Endothelial cell (in vitro differentiated cells): ENCODE results near the gene RAPGEF5. TPM values are rescaled to one million over a fixed set of nuclear protein-coding genes. Genes with fewer than 3 reads are reported as not detected.
A peak's percentile ranks its signal among the peaks of the same experiment; 100 is the strongest.
"Not testable (repeated sequence)": the region's sequence is repeated elsewhere in the genome, so short reads cannot be mapped to it uniquely, and the experiment has no call there.

Source experiments
- DNase-seq: peaks from one replicate; pipeline ENCODE4 v3.0.0; 2021; ENCODE audit warnings: low spot score
- H3K27ac Mint-ChIP-seq: one replicate; pipeline ENCODE4 v1.8.0; 2021; ENCODE audit warnings: mixed read lengths, inconsistent platforms; ENCODE audit not compliant: unreplicated experiment
- H3K27me3 Mint-ChIP-seq: one replicate; pipeline ENCODE4 v1.8.0; 2021; ENCODE audit warnings: mild to moderate bottlenecking, moderate library complexity, mixed read lengths, inconsistent platforms; ENCODE audit not compliant: unreplicated experiment
- H3K36me3 Mint-ChIP-seq: one replicate; pipeline ENCODE4 v1.8.0; 2021; ENCODE audit warnings: mild to moderate bottlenecking, low read depth, mixed read lengths, inconsistent platforms; ENCODE audit not compliant: unreplicated experiment
- H3K4me1 Mint-ChIP-seq: one replicate; pipeline ENCODE4 v1.8.0; 2021; ENCODE audit warnings: mild to moderate bottlenecking, mixed read lengths, inconsistent platforms; ENCODE audit not compliant: unreplicated experiment
- H3K4me3 Mint-ChIP-seq: one replicate; pipeline ENCODE4 v1.8.0; 2021; ENCODE audit warnings: mild to moderate bottlenecking, mixed read lengths, inconsistent platforms; ENCODE audit not compliant: unreplicated experiment
- H3K9me3 Mint-ChIP-seq: one replicate; pipeline ENCODE4 v1.8.0; 2021; ENCODE audit warnings: mixed read lengths, inconsistent platforms; ENCODE audit not compliant: unreplicated experiment
- total RNA-seq: library from RNA; stranded (reverse); fragmentation: NEBNext Ultra II Directional; extraction: Animal tissue kit (Norgen Biotek cat#: 25700); gene quantifications from one replicate; pipeline ENCODE4 v1.2.1, GENCODE V29; 2021; ENCODE audit not compliant: unreplicated experiment
- TF ChIP-seq, protein P1 (sequence below): fragments of 200-600 bp; sonication (generic); IDR thresholded peaks from one replicate; pipeline ENCODE4 v1.5.0; 2021; ENCODE audit warnings: antibody characterized with exemption; ENCODE audit not compliant: unreplicated experiment

RAPGEF5 gene
- total RNA-seq, 1 donor from 2014 or later, result 135 TPM

DNA sequence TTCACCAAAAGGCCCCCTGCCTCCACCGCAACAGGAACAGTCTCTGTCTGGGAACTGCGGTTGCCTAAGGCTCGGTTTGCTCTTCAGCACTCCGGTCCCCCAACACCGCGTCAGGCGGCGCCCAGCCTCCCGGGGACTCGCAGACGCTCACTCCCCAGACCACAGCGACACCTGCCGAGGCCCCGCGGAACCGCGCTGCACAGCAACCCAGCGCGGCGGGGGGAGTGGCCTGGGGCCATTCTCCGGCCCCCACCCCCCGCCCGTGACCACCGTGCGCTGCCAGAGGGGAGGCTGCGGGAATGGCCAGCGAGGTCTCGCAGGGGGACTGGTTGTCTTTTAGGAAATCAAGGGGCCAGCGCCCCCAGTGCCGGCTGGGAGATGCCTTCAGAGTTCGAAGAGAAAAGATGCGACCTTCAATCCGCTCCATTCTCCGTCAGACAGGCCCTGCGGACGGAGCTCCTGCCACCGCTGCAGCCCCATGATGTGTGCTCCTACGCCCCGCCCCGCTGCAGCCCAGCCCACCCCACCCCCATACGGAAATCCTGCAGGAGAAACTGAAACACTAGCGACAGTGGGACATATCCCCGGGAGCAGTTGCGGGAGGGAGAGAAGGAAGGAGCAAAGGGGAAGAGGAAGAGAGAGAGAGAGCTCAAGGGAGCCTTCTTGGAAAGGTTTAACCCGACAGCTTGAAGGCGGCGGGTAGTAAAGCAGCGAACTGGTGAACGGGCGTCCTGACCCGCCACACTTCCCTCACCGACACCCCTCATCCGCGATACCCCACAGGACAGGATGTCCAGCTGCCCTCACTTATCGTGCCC lies 273.9 kb downstream of the RAPGEF5 start:
- H3K9me3 Mint-ChIP-seq, result no peaks in the 10 kb centered on the region
- H3K27ac Mint-ChIP-seq, result peak overlapping the region; percentile 87
- peaks cover 9% of the 10 kb centered on the region for H3K27me3 Mint-ChIP-seq
- peaks cover 10% of the 10 kb centered on the region for H3K4me1 Mint-ChIP-seq
- peak; percentile 99 for DNase-seq
- TF ChIP-seq, protein P1, sequence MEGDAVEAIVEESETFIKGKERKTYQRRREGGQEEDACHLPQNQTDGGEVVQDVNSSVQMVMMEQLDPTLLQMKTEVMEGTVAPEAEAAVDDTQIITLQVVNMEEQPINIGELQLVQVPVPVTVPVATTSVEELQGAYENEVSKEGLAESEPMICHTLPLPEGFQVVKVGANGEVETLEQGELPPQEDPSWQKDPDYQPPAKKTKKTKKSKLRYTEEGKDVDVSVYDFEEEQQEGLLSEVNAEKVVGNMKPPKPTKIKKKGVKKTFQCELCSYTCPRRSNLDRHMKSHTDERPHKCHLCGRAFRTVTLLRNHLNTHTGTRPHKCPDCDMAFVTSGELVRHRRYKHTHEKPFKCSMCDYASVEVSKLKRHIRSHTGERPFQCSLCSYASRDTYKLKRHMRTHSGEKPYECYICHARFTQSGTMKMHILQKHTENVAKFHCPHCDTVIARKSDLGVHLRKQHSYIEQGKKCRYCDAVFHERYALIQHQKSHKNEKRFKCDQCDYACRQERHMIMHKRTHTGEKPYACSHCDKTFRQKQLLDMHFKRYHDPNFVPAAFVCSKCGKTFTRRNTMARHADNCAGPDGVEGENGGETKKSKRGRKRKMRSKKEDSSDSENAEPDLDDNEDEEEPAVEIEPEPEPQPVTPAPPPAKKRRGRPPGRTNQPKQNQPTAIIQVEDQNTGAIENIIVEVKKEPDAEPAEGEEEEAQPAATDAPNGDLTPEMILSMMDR, result peak; percentile 92
- peak overlapping the region; percentile 89 for H3K4me3 Mint-ChIP-seq
- H3K36me3 Mint-ChIP-seq, result peaks cover 5% of the 10 kb centered on the region

DNA sequence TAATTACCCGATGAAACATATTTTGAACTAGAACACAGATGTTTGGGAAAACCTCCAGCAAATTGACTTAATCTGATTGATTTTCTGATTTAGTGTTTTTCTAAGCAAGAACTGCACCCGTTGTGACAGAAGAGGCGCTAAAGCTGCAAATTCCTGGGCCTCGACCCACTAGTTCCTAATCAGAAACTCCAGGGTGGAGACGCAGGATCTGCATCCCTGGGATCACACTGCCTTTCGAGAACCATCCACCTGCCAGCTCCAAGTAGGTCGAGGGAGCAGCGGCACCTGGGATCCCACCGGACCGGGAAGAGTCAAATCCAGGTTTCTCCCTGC lies 274.4 kb downstream of the RAPGEF5 start:
- Mint-ChIP-seq H3K9me3 (no peaks in the 10 kb centered on the region), H3K27me3 (peaks cover 9% of the 10 kb centered on the region), H3K27ac (peak overlapping the region; percentile 57), H3K4me3 (peak overlapping the region; percentile 89), H3K4me1 (peaks cover 10% of the 10 kb centered on the region), H3K36me3 (peaks cover 5% of the 10 kb centered on the region)
- DNase-seq, result no peak
- TF ChIP-seq, protein P1, result no peak

- DNase-seq, H3K27me3 Mint-ChIP-seq, H3K9me3 Mint-ChIP-seq, H3K4me3 Mint-ChIP-seq, H3K36me3 Mint-ChIP-seq, H3K27ac Mint-ChIP-seq, H3K4me1 Mint-ChIP-seq: not testable (repeated sequence)
These were observed 276.7 kb downstream of the RAPGEF5 start for GRCh38 chr7:22080219-22080618.

DNA sequence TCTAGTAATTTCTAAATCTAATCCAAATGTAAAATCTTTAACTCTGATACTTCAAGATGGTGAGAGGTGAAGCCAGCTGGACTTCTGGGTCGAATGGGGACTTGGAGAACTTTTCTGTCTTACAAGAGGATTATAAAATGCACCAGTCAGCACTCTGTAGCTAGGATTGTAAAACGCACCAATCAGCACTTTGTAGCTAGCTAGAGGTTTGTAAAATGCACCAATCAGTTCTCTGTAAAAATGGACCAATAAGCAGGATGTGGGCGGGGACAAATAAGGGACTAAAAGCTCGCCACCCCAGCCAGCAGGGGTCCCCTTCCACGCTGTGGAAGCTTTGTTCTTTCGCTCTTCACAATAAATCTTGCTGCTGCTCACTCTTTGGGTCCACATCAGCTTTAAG lies 278.1 kb downstream of the RAPGEF5 start:
- not testable (repeated sequence) for H3K27me3 Mint-ChIP-seq, H3K4me3 Mint-ChIP-seq, DNase-seq, H3K27ac Mint-ChIP-seq, H3K4me1 Mint-ChIP-seq, H3K9me3 Mint-ChIP-seq, H3K36me3 Mint-ChIP-seq

GRCh38 chr7:22075561-22075960 lies 281.4 kb downstream of the RAPGEF5 start:
- Mint-ChIP-seq H3K36me3 (no peaks in the 10 kb centered on the region), H3K4me1 (no peaks in the 10 kb centered on the region), H3K27me3 (no peaks in the 10 kb centered on the region), H3K4me3 (no peak overlapping the region), H3K9me3 (no peaks in the 10 kb centered on the region), H3K27ac (no peak overlapping the region)
- TF ChIP-seq, protein P1, result no peak
- DNase-seq, result no peak

DNA sequence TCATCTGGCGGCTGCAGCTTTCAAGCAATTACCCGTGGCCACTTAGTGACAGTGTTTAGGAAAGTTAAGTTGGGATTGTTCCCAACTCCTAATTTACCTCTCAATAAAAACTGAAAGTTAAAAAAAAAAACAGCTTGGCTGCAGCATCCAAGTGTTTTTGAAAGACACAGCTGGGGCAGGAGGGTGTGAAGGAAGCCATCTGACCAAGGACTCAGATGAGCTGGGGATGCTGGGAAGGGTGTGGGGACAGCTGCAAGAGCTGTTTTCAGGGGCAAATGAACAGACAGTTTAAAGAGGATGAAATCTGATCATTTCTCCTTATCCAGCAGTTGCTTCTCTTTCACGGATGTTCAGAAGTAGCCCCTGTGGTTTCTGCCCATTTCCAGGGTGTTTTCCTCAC lies 282.1 kb downstream of the RAPGEF5 start:
- DNase-seq, result no peak
- H3K4me3 Mint-ChIP-seq, result no peak overlapping the region
- no peak overlapping the region for H3K27ac Mint-ChIP-seq
- TF ChIP-seq, protein P1, result no peak
- no peaks in the 10 kb centered on the region for H3K27me3 Mint-ChIP-seq
- no peaks in the 10 kb centered on the region for H3K4me1 Mint-ChIP-seq
- no peaks in the 10 kb centered on the region for H3K36me3 Mint-ChIP-seq
- no peaks in the 10 kb centered on the region for H3K9me3 Mint-ChIP-seq

Other genes starting within 250 kb of the RAPGEF5 start
- 5.6 TPM for gene STEAP1B, start 143.0 kb upstream of the RAPGEF5 start, total RNA-seq